ENCODE measurements around the gene IRF2.

- TF ChIP-seq, protein P1, sequence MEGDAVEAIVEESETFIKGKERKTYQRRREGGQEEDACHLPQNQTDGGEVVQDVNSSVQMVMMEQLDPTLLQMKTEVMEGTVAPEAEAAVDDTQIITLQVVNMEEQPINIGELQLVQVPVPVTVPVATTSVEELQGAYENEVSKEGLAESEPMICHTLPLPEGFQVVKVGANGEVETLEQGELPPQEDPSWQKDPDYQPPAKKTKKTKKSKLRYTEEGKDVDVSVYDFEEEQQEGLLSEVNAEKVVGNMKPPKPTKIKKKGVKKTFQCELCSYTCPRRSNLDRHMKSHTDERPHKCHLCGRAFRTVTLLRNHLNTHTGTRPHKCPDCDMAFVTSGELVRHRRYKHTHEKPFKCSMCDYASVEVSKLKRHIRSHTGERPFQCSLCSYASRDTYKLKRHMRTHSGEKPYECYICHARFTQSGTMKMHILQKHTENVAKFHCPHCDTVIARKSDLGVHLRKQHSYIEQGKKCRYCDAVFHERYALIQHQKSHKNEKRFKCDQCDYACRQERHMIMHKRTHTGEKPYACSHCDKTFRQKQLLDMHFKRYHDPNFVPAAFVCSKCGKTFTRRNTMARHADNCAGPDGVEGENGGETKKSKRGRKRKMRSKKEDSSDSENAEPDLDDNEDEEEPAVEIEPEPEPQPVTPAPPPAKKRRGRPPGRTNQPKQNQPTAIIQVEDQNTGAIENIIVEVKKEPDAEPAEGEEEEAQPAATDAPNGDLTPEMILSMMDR (IDR thresholded peaks at IDR 0.05; ENCODE audit: borderline replicate concordance, extremely low read depth, low read length, poor library complexity, severe bottlenecking), result no peak
- TF ChIP-seq EZH2 (IDR thresholded peaks at IDR 0.05; ENCODE audit: borderline replicate concordance, low read depth, low read length, severe bottlenecking), result no peak
Observed at GRCh38 chr4:184384810-184385557, 89.4 kb downstream of the IRF2 start.

All from DND-41 (cell line).